HL-60 (cell line): ENCODE measurements around the gene TMEM126B.
"Not testable (repeated sequence)": the region's sequence is repeated elsewhere in the genome, so short reads cannot be mapped to it uniquely, and the experiment has no call there.

Experiments used
- DNase-seq, 2 experiments: peaks; one replicate each; pipeline ENCODE4 v3.0.0-alpha.2; 2010 to 2020; ENCODE audit warnings: low read depth in 1 of 2, low spot score in 1 of 2
- H3K27ac ChIP-seq: fragments of 250-450 bp; sonication (Bioruptor Pico); replicated peaks from 2 replicates; pipeline ENCODE4 v1.5.1; 2020; ENCODE audit warnings: mild to moderate bottlenecking, moderate library complexity
- H3K27me3 ChIP-seq: fragments of 250-450 bp; sonication (Bioruptor Pico); 2 replicates; pipeline ENCODE4 v1.5.1; 2021; ENCODE audit warnings: mild to moderate bottlenecking, moderate library complexity; ENCODE audit not compliant: insufficient read depth, poor library complexity, severe bottlenecking
- H3K4me3 ChIP-seq: replicated peaks from 2 replicates; pipeline ENCODE4 v1.5.1; 2011; ENCODE audit warnings: mild to moderate bottlenecking, control low read depth, low read length; ENCODE audit not compliant: insufficient read depth
- GABPA ChIP-seq: IDR thresholded peaks from 2 replicates; pipeline ENCODE4 v1.6.1; 2012; ENCODE audit warnings: low read depth
- POLR2AphosphoS5 ChIP-seq: IDR thresholded peaks from 2 replicates; pipeline ENCODE4 v1.6.1; 2012; ENCODE audit warnings: low read depth
- REST ChIP-seq: IDR thresholded peaks from 2 replicates; pipeline ENCODE4 v1.6.1; 2012; ENCODE audit warnings: low read depth; ENCODE audit not compliant: insufficient replicate concordance
- SPI1 ChIP-seq: IDR thresholded peaks from 2 replicates; pipeline ENCODE4 v1.6.1; 2012; ENCODE audit warnings: low read depth, mild to moderate bottlenecking, borderline replicate concordance
- TF ChIP-seq, protein P1 (sequence below): IDR thresholded peaks from one replicate; pipeline ENCODE4 v1.5.1; 2011; ENCODE audit warnings: low read length, control low read depth, inconsistent platforms; ENCODE audit not compliant: insufficient read depth

The TMEM126B gene

DNA sequence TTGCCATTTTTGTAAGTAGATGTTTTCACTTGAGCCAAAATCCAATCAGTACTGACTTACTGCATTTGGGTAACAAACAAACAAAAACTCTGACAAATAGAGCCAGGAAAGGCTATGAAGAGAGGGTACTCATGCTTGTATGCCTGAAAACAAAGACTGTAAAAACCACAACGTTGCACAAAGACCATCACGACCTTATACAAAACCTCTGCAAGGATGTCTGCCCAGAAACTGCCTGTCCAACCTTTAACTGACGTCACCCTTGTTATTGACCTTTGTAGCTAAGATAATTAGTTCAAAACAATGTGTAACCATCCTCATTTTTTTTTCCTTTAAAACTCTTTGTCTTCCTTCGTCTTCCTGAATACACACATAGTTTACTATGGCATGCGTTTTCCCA, 37.3 kb downstream of the TMEM126B start:
- Histone ChIP-seq H3K4me3 (no peak overlapping the region), H3K27ac (peak overlapping the region; percentile 99)
- TF ChIP-seq REST (no peak), SPI1 (no peak), POLR2AphosphoS5 (no peak), GABPA (no peak)
- TF ChIP-seq, protein P1, sequence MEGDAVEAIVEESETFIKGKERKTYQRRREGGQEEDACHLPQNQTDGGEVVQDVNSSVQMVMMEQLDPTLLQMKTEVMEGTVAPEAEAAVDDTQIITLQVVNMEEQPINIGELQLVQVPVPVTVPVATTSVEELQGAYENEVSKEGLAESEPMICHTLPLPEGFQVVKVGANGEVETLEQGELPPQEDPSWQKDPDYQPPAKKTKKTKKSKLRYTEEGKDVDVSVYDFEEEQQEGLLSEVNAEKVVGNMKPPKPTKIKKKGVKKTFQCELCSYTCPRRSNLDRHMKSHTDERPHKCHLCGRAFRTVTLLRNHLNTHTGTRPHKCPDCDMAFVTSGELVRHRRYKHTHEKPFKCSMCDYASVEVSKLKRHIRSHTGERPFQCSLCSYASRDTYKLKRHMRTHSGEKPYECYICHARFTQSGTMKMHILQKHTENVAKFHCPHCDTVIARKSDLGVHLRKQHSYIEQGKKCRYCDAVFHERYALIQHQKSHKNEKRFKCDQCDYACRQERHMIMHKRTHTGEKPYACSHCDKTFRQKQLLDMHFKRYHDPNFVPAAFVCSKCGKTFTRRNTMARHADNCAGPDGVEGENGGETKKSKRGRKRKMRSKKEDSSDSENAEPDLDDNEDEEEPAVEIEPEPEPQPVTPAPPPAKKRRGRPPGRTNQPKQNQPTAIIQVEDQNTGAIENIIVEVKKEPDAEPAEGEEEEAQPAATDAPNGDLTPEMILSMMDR: no peak

GRCh38 chr11:85666687-85667086, 38.3 kb downstream of the TMEM126B start:
- H3K27ac ChIP-seq: no peak overlapping the region
- TF ChIP-seq REST (no peak), POLR2AphosphoS5 (no peak), SPI1 (no peak)
- no peak overlapping the region for H3K4me3 ChIP-seq
- no peaks in the 10 kb centered on the region for H3K27me3 ChIP-seq
- no peak for DNase-seq

More for the DNA sequence above, 37.3 kb downstream of the TMEM126B start:
- DNase-seq: no peak
- no peaks in the 10 kb centered on the region for H3K27me3 ChIP-seq

DNA sequence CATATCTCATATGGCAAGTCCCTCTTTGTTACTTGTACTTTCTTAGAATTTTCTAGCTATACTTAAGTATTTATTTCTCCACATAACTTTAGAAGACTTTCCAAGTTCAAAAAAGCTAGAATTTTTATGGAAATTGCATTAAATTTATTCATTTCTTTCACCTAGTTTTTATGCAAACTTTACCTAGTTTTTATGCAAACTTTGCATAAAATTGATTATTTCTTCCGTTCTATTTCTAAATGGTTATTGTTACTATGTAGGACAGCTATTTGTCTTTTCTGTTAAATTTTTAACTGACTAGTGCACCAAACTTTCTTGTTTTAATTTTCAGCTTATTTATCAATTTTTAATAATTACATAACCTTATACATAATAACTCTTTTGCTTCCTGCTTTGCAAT, 39.8 kb downstream of the TMEM126B start:
- TF ChIP-seq, protein P1: no peak
- no peak for TF ChIP-seq POLR2AphosphoS5
- TF ChIP-seq GABPA: no peak
- TF ChIP-seq SPI1: no peak
- no peak for TF ChIP-seq REST

DNA sequence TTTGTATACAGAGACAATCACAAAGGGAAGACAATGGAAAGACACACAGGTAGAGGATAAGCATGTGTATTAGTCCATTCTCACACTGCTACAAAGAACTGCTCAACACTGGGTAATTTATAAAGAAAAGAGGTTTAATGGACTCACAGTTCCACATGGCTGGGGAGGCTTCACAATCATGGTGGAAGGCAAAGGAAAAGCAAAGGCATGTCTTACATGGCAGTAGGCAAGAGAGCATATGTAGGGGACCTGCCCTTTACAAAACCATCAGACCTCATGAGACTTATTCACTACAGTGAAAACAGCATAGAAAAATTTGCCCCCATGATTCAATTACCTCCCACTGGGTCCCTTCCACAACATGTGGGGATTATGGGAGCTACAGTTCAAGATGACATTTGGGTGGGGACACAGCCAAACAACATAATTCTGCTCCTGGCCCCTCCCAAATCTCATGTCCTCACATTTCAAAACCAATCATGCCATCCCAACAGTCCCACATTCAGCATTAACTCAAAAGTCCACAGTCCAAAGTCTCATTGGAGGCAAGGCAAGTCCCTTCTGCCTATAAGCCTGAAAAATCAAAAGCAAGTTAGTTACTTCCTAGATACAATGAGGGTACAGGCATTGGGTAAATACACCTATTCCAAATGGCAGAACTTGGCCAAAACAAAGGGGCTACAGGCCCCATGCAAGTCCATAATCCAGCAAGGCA, 42.7 kb downstream of the TMEM126B start:
- DNase-seq, H3K4me3 ChIP-seq, H3K27ac ChIP-seq: not testable (repeated sequence)

More for the DNA sequence above, 39.8 kb downstream of the TMEM126B start:
- Histone ChIP-seq H3K27ac (no peak overlapping the region), H3K27me3 (no peaks in the 10 kb centered on the region), H3K4me3 (no peak overlapping the region)
- DNase-seq: no peak

More for the DNA sequence above, 42.7 kb downstream of the TMEM126B start:
- not testable (repeated sequence) for H3K27me3 ChIP-seq
